Stimulated activated CD4-positive, alpha-beta T cell treated with anti-CD3 and anti-CD28 coated beads, TNF-alpha, amount 100 ng/mL, for 48 hours (primary cell): ENCODE results near the gene APOL4.
"Not testable (repeated sequence)": the region's sequence is repeated elsewhere in the genome, so short reads cannot be mapped to it uniquely, and the experiment has no call there.

Experiments used
- DNase-seq, 3 donors: peaks; one replicate each; pipeline ENCODE4 v3.0.0-alpha.2; 2020; ENCODE audit warnings: low read depth in 3 of 3

Gene APOL4

DNA sequence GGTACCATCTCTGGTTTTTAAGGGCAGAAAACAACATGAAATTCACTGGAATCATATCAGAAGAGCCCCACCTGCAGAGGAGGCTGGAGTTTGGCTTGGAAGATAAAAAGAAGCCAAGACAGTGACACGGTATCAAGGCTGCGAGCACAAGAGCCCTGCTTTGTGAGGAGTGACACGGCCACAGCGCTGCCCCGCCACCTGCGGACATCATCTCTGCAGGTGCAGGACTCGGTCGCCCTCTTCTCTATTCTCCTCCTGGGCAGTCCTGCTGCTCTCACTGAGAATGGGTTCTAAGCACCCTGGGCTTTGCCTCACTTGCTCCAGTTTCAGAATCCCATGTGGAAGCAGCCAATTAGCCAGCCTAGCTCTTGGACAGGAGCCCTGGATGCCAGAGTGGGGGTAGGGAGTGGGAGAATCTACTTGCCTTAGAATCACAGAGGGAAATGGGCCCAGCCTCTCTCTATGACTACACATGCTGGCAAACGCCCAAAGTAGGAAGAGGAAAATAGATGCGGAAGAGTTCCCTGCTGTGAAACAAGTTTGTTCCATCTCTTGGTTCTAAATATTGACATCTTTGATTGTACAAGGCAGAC, 17.1 kb downstream of the APOL4 start:
- DNase-seq: no peak

GRCh38 chr22:36183446-36183845, 18.2 kb downstream of the APOL4 start:
- DNase-seq: no peak

- no peak for DNase-seq
Measured at GRCh38 chr22:36182857-36183256, 18.8 kb downstream of the APOL4 start.

DNA sequence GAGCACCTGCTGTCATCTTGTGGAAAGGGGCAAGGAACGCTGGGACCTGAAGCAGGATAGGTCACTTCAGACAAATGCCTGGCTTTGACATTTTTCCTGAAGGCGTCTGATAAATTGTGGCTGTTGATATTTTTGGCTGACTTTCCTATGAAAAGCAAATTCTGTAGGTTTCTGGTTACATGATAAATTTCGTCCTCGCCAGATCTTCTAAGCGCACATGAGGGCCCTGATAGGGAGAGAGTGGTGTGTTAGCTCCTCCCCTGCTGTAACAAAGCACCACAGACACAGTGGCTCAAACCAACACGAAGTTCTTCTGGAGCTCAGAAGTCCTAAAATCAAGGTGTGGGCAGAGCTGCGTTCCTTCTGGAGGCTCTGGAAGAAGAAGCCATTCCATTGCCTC, 19.6 kb downstream of the APOL4 start:
- DNase-seq: no peak

GRCh38 chr22:36180928-36181327, 20.7 kb downstream of the APOL4 start:
- no peak for DNase-seq

- DNase-seq: peak; percentile 62 to 86 (median 83)
Measured at GRCh38 chr22:36180038-36180880, 21.4 kb downstream of the APOL4 start.

GRCh38 chr22:36177160-36177559, 24.4 kb downstream of the APOL4 start:
- DNase-seq: no peak

DNA sequence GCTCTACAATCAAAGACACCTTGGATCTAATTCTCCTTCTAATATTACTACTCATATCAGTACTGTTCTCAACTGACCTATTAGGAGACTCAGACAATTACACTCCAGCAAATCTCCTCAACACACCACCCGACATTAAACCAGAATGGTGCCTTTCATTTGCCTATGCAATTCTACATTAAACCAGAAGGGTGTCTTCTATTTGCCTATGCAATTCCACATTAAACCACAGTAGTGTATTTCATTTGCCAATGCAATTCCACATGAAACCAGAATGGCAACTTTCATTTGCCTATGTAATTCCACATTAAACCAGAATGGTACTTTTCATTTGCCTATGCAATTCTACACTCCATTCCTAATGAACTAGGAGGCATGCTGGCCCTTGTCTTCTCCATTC, 25.7 kb downstream of the APOL4 start:
- no peak for DNase-seq

GRCh38 chr22:36171941-36172340, 29.7 kb downstream of the APOL4 start:
- no peak for DNase-seq

DNA sequence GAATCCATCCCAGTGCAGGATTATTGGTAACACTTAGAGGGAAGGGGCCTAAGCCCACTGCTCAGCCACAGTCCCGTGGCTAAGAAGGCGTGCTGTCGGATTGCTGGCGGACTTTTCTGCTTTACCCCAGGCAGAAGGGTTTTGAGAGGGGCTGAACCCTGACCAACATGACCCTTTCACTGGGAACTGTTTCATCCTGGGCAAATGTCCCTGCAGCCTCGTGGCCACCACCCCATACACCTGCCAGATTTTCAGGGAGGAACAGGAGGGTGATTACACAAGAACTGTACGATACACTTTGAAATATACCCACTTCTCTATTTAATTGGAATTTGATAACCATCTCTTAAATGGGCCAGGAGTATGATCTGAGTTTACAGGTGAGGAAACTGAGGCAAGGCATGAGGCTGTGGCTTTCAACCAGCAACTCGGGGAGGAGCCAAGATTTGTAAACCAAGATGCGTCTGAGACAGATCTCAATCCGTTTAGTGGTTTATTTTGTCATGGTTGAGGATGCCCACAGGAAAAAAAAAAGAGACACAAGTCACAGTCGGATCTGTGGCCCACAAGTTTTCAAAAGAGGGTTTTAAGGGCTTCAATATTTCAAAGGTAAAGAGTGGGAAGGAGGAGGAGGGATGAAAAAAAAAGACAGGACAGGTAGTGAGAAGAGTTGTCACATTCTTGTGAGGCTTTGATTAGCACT, 34.9 kb downstream of the APOL4 start:
- no peak for DNase-seq

GRCh38 chr22:36166086-36166485, 35.5 kb downstream of the APOL4 start:
- DNase-seq: no peak

GRCh38 chr22:36165141-36165540, 36.5 kb downstream of the APOL4 start:
- no peak for DNase-seq

- no peak for DNase-seq
Measured at GRCh38 chr22:36164621-36165020, 37.0 kb downstream of the APOL4 start.

DNA sequence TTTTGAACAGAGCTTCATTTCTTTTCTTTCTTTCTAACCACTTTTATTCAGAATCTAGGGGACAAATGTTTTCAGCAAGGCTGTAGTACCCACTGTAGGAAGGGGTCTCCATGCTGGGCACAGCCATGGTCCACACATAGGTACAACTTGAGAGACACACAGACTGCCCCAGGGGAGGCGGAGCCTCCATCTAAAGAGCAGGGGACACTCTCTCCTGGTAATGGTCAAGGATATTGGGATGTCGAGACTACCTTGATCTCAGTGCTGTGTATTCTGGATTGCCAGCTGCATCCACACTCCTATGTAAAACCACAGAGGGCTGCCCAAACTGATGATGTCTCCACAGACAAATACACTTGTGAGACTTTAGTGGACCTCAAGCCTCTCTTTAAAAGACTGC, 38.1 kb downstream of the APOL4 start:
- no peak for DNase-seq

DNA sequence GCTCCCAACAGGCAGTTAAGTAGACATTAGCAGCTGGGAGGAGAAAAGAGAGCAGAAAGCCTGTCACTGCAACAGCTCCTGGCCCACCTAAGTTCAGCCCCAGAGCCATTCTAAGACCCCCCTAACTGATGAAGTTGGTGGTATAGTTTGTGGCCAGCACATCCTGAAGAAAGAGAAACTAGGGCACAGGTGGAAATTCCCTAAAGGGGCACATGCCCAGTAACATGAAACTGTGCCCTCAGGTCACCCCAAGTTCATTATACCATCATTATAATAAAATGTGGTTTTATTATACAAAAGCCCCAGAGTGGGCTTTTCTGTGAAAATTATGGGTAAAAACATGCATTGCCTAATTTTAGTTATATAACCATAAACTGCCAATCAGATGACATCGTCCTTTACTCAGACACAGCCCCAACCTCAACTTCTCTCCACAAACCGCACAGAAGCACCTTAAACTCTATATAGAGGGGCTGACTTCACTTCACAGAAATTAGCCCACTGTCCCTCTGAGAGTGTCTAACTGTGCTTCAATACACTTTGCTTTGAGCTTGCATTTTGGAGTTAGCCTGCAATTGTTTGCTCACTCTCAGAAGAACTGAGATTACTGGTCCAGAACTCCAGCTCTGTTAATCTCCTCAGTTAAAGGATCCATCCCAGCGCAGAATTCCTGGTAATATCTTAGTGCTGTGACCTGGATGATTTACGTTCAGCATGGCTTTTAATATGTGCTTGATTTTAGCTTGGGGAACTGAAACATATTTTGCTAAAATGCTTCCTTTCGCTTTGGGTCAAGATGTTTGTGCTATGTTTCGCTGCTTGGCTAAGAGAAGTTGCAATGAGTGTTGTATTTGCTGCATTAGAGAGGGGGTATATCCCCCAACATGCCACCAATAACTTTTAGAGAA, 39.2 kb downstream of the APOL4 start:
- DNase-seq: no peak

DNA sequence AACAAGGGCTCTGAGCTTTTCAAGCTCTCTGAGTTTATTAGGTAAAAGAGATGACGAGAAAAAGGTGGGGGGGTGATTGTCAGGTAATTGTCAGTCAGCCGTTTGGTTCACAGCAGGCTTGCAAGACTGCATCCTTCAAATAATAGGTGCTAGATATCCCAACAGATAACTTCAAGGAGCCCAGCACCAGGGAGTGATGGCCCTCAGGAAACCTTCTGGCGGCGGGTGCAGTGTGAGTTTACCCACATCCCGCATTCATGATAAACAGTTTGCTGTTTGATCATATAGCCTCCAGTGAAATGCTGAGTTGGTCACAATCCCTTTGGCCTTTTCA, 39.8 kb downstream of the APOL4 start:
- DNase-seq: not testable (repeated sequence)

- DNase-seq: no peak
Measured at GRCh38 chr22:36160499-36160942, 41.1 kb downstream of the APOL4 start, which contains the start of gene APOL3. Gene APOL3 (minus strand): TSS chr22:36160755. CDS start chr22:36149055, 11,700 bp downstream.

DNA sequence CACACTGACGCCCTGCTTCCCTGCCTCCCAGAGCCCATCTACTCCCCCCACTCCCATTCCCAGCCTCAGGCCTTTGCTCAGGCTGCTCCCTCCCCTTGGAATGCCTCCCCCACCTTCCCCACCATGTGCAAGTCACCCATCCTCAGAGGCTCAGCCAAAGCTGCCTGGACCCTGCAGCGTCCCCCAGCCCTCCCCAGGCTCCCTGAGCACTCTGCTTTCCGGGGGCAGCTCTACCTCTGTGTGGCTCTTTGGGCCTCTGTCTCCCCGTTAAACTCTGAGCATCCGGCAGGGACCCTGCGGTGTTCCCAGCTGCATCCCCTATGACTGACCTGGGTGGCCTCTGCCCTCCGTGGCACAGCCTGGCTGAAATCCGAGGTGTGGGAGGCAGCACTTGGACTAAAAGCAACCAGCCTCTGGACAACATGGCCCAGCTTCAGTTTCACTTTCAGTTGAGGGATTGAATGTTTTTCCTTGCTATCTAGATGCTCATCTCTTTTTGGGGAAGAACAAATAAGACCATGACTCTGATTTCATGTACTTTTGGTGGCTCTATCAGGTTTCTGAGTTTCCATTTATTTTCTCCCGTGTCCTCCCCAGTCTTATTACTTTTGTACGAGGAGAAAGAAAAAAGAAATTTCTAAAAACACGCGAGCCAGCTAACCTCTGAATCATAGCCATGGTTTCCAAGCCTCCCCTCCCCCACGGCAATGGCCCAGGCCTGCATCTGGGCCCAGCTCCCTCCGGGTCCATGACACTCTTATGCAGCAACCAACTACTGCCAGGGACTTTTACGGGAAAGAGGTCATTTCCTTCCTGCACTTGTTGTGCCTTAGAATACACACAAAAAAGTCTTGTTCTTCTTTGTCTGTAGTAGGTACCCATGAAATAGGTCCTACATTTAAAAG, 44.8 kb downstream of the APOL4 start:
- peak; percentile 55 to 80 (median 61) for DNase-seq

DNA sequence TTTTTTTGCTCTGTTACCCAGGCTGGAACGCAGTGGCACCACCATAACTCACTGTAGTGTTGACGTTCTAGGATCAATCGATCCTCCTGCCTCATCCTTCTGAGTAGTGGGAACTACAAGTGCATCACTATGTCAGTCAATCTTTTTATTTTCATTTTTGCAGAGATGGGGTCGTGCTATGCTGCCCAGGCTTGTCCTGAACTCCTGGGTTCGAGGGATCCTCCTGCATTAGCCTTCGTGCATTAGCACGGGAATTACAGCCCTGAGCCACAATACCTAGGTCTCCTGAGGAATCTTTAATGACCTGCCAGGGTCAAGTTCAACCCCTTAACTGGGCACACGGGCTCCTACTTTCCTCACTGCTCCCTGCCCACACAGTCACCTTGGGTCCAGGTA, 45.5 kb downstream of the APOL4 start:
- no peak for DNase-seq

- no peak for DNase-seq
Measured at GRCh38 chr22:36155702-36156101, 45.9 kb downstream of the APOL4 start.
